Cortex of kidney (tissue), 1 donor: ENCODE results near the gene TBX6.
A peak's percentile ranks its signal among the peaks of the same experiment; 100 is the strongest.

Experiments
- DNase-seq: peaks from one replicate; lab custom pipeline; 2025; lab: John Stamatoyannopoulos, UW

Gene TBX6

DNA sequence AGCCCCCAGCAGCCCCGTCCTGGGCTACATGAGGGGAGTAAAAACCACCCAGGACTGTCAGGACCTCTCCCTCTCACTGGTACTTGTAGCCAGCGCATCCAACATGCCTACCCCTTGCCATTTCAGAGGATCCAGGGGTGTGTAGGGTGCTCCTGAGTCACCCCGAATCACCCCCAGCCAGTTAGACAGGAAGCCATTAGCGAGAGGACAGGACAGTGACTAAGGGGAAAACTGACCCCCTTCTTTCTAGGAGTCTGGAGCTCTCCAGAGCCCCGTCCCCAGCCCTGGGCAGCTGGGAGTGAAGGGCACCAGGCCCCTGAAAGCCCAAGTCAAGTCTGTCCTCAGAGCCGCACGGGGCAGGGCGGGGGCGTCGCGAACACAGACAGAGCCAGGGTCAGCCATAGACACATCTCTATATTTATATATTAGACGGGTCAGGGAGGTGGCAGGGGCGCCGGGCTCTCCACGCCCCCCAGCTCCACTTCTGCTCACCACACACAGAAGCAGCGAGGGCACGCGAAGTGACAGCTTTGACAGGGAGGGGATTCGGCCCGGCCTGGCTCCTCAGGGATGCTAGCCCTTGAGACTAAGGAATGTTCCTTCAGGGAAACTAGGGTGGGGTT is 22.1 kb upstream of the TBX6 start:
- DNase-seq: no peak

DNA sequence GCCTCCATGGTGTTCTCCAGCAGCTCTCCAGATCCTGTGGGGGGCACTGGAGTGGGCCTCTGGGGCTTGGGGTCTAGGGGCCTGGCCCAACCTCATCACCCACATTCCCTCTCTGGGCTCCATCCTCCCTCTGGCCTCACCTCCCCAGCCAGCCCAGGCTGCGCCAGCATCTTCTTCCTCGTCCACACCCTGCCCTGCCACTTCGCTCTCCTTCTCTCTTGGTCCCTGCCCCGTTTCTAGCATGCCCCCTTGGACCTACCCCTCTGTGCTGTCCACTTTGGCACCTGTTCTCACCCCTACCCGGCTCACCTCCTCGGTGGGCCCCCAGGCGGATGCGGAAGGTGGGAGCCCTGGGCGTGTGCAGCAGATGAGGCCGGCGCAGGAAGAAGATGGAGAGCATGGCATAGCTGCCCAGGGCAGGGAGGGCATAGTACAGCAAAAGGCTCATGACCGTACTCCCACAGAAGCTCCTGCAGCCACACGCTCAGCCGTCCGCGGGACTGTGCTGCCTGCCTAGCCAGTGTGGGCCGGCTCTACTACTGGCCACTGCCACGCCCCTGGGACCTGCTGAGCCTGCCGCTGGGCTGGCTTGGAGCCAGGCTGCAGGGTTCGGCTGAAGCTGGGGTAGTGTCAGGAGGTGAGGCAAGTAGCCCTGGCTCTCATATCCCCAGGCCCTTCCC is 21.4 kb upstream of the TBX6 start, which contains the start of gene GDPD3:
GDPD3 (minus strand) TSS at position 507 of the 680 bp plus-strand sequence; CDS start at position 448, 59 bp downstream.
- no peak for DNase-seq

DNA sequence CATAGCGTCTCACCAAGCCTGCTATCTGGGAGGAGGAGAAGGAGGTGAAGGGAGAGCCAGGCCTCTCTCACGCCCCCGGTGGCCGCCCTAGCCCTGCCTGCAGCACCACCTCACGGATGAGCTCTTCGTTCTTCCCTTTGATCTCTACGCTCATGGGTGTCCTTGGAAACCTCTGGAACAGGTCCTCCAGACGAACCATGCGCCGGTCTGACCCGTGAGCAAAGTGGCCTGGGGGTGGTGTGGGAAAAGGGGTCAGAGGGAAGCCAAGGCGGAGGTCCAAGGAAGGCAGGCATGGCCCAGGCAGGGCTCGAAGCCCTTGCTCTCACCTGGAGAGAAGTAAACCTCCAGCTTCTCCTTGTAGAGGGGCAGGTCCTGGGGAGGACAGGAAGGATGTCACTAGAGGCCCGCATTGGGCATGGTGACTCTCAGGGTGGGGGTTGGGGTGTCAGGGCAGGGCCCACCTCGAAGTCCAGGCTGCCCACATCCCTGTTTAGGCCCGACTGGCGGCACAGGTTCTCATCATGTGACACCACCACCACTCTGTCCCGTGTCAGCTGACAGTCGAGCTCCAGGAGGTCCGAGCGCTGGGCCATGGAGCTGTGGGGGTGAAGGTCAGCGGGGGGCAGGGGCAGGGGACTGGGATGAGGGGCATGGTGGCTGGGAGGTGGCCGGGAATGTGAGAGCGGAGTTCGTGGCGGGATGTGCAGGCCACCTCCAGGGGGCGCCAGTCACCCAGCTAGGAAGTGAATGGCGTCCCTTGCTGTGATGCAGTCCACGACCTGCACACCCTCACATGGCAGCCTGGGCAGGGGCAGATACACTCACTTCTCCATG is 20.7 kb upstream of the TBX6 start:
- no peak for DNase-seq

DNA sequence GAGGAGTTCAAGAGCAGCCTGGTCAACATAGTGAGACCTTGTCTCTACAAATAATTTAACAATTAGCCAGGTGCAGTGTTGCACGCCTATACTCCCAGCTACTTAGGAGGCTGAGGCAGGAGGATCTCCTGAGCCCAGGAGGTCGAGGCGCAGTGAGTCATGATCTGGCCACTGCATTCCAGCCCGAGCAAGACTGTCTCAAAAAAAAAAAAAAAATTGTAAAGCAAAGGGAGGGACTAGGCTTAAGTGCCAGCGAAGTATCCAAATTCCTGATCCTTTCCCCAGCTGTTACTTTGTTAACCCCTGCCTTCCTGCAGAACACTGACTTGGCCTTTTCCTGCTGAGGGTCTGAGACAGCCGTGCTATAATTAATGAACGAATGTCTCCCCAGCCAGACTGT is 18.9 kb upstream of the TBX6 start:
- no peak for DNase-seq

DNA sequence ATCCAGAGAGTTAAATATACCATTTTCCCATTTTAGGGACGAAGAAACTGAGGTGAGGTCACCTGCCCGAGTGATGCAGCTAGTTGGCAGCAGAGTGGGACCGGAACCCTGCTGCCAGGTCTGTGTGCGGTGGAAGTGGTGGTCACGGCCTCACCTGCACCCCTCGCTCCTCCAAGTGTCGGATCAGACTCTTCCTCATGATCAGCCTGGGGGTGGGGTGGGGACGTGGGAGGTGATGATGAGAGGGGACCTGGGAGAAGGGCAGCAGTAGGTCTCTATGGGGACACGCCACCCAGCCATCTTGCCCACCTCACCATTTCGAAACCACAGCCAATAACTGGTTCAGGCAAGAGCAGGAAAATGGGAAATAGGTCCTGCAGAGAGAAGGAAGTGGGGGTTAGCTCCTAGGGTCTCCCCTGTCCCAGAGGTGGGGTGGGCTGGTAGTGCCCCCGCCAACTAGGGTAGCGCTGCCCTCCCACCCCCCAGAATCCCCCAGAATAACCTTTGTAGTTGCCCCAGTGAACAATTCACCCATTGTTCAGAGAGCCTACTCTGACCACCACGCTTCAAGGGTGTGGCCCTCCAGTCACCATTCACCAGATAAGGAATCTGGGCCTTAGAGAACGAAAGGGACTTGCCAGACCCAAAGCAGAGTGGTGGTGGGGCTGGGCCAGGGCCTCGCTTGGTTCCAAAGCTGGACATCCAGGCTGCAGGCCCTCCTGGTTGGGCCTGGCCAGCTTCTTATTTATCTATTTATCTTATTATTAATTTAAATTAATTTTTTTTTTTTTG is 16.5 kb upstream of the TBX6 start:
- DNase-seq: no peak

DNA sequence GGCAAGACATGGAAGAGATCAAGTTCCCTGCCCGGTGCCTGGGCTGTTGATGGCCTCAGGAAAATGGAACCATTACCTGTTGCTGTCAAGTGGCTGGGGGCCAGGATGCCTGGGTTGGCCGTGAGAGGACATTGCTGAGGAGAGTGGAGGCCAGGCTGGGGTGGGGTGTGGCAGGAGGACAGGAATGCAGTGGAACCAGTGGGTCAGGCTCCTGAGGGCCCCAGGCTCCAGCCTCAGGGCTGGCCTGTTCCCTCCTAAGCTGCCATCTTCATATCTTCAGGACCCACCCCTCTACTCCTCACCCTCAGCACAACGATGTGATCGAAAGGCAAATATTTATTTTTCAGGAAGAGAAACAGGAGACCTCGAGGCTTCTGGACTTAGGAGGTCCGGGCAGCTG is 12.8 kb upstream of the TBX6 start:
- DNase-seq: no peak

DNA sequence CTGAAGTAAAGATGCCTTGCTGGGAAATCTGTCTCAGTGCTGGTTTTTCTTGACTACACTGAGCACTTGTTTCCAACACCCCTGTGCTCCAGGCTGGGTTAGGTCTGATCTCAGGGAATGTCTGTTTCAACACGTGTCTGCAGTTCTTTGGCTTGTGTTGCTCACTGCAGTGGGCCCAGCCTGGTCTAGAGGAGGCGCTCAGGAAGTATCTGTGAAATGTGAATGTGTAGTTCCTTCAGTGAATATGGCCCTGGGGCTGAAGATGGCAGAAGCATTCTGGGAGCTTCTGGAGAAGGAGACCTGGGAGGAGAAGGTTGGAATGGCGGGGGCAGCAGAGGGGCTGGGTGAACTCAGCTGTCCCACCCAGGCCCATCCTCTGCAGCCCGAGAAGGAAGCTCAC is 12.4 kb upstream of the TBX6 start:
- no peak for DNase-seq

DNA sequence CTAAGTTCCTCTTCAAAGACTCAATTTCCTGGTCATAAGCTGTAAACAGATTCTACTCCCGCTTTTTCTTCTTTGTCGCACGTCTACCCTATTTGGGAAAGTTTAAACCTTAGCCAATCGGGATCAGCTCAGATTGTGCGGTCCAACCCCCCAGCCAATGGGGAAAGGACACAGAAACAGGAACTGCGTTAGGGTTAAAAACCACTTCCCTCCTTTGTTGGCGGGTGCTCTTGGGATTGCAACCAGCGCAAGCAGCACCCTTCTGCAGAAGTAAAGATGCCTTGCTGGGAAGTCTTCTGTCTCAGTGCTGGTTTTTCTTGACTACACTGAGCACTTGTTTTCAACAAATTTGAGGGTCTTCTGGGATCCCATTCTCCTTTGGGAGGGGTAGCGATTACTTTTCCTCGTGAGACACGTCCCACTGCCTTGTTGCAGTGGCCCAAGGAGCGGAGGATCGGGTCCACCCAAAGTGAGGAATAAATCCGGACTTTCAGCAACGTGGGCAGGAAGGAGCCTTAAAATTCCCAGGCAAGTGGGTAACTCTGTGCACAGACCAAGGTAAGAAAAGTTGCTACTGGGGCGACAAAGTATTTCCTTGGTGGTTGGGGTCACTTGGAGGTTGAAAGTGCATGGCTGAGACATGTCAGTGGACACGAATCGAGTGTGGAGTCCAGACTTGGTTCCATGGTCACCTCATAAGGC is 5.3 kb upstream of the TBX6 start:
- no peak for DNase-seq

DNA sequence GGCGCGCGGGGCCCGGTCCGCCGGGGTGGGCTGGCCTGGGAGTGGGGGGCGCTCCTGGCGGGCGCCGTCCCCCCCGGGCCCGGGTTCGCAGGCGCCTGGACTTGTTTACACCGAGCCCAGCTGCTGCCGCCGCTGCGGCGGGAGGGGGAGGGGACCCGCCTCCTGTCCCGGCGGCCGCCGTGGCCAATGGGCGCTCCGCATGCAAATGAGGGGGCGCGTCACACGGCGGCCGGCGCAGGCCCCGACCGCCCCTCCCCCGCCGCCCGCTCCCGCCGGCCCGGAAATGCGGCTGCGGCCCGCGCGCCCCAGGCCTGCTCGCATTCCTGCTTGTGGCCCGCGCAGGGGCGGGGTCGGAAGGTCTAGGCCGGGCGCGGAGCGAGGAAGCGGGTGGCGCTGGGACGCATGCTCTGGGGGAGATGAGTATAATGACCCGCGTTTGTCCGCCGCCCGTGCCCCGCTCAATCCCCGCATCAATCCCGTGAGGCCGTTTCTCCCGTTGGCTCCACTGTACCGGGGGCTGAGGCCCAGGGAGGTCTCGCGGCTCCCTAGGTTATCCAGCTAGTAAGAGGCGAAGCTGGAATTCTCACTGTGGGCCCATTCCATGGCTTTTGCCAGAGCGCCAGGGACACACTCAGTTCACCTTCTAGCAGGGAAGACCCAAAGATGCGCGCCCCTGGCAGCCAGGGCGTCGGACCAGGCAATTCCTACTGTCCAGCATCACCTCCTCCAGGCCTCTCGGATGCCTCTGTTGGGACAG is 4.6 kb upstream of the TBX6 start, which contains the start of gene YPEL3:
YPEL3 (minus strand) TSS at position 109 of the 757 bp plus-strand sequence. CDS start 731 bp downstream, outside the sequence.
- DNase-seq: peak; percentile 37

DNA sequence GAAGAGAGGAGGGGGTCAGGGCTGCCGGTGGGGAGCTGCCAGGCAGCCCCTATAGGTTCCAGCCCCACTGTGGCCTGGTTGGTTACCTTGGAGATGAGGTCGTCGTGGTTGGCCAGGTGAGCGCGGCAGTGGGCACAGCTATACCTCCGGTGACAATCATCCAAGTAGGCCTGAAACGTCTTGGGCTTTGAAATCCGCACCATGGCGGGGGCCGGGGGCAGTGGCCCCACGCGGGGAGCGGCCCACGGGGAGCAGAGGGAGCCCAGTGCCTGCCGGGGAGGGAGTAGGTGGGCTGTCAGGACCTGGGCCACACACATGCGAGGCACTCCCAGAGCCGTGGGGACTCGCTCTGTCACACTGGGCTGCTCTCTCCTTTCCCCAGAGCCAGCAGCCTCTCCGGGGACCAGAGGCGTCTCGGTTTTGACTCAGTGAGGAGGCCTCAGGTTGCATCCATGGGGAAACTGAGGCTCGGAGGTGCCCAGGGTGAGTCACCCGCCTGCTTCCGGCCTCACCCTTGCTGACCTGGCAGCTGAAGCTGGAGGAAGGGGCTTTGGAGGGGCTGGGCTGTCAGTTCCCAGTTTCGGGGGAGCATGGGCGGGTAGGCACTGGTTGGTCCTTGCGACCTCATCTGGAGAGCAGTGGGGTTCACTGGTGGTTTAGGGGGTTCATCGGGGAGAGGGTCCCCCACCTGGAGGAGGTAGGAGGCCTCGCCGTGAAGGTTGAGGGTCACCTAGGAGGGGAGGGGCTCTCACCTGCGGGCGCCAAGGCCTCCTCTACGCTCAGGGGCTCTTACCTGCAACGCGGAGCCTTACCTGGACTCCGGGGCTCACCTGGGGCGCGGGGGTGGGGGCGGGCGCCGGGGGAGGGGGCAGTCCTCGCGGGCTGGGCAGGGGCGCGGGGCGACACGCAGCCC is 3.7 kb upstream of the TBX6 start:
- no peak for DNase-seq

DNA sequence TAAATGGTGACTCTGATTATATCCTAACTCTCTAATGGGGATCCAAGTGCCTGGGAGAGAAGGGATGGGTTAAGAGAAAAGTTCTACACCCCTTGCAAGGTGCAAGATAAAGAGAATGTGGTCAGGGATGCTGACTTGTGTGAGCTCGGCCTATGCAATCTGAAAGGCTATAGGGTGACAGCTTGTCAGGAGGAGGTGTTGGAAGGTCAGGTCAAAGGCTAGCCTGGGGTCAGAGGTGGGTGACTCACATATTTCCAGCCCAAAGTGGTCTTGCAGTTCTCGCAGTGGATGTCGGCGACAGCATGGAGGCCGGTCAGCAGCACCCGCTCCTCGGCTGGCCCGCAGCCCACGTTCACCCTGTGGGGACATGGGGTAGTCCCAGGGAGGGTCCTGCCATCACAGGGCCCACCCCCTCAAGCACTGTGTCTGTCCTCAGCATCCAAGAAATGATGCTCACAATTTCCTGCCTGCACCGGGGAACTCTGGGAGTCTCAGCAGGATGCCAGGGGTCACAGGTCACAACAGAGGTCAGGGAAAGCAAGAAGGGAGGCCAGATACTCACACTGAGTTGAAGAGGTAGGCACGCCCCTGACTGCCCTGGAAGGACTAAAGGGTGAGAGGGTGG is 2.9 kb upstream of the TBX6 start:
- DNase-seq: no peak

DNA sequence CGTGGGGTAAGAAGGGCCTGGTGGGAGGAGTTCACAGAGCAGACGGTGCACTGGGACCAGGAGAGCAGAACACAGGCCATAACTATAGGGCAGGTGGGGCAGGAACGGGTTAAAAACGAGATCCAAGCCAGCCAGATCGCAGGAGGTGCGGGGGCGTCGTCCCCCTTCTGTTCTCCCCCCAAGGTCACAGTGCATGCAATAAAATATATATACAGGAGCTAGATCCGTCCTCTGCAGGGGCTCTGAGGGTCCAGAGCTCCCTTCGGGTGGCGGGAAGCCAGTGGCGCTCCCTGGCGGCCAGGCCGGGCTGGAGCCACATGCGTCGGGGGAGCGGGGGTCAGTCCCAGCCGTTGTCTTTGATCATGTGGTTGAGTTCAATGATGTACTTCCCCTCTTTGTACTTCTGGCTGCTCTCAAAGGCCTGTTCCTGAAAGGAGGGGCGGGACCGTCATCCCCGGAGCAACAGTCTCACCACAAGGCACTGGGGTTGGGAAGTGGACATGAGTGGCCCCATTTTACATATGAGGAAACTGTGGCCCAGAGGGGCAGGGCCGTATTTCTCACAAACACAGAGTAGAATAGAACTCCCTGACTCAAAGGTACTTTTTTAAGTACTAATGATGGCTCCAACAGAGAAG is 768 bp upstream of the TBX6 start:
- no peak for DNase-seq

DNA sequence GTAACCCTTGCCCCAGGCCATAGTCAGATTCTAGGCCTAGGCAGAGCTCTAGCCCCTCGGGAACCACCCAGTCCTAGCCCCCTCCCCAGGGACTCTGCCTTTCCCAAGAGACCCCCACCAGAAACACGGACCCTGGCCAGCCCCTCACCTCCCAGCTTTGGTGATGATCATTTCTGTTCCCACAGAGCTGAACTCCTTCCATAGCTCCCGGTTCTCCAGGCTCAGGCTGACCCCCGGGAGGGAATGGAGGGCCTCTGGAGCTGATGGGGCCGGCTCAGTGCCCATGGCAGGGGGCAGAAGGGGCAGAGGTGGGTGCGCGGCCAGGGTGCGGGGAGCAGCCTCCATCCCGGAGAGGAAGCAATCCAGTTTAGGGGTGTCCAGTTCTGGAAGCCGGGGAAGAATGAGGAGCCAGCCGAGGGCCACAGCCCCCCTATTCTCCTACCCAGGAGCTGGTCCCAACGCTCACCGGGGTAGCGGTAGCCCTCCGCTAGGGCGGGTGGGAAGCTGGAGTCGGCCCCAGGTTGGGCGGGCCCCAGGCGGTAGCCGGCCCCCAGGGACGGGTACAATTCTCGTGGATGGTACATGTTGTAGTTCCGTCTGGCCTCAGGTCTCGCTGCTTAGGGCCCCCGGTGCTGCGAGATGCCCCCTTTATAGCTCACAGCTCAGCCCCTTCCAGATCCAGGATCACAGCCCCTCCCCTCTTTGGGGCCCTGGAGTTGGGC is 953 bp downstream of the TBX6 start:
- no peak for DNase-seq

DNA sequence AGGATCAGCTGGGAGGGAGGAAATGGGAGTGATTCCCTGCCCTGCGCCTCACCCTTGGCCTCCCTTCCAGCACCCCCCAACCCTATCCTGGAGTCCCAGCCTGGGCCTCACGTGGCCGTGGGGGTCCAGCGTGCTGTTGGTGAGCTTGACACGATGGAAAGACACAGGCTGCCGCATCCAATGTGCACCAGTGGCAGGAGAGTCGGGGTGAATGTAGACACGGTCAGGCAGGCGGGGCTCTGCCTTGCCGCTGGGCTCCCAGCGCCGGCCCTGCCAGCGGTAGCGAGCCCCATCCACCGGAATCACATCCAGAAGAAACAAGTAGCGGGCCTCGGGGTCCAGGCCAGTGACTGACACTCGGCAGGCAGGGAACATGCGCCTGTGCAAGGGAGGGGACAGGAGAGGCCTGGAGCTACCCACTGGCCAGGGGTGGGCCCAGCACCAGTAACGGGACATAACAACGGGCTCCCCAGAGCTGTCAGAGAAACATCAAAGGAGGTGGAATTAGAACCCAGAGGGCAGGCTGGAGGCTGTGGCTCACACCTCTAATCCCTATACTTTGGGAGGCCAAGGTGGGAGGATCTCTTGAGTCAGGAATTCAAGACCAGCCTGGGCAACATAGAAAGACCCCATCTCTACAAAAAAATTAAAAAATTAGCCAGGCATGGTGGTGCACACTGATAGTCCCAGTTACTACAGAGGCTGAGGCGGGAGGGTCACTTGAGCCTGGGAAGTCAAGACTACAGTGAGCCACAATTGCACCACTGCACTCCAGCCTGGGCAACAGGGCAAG is 2.7 kb downstream of the TBX6 start:
- peak; percentile 15 for DNase-seq

DNA sequence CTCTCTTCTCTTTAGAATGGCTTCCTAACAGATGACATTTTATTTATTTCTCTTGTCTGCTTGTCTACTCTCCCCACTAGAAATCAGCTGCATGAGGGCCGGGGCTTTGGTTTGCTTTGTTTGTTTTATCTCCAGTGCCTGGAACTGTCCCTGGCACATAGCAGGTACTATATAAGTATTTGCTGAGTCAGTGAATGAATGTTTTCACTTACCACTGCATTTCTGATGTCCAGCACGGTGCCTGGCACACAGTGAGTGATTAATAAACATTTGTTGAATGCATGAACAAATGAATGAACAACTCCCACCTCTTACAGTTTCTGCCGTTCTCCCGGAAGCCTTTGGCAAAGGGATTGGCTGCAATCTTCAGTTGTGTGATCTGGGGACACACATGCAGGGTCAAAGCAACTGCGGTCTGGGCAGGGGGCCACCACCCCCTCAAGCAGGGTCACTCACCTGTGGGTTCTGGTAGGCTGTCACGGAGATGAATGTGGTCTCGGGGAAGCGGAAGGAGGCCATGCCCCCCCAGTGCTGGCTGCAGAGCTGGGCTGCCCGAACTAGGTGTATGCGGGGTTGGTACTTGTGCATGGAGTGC is 3.4 kb downstream of the TBX6 start:
- no peak for DNase-seq

DNA sequence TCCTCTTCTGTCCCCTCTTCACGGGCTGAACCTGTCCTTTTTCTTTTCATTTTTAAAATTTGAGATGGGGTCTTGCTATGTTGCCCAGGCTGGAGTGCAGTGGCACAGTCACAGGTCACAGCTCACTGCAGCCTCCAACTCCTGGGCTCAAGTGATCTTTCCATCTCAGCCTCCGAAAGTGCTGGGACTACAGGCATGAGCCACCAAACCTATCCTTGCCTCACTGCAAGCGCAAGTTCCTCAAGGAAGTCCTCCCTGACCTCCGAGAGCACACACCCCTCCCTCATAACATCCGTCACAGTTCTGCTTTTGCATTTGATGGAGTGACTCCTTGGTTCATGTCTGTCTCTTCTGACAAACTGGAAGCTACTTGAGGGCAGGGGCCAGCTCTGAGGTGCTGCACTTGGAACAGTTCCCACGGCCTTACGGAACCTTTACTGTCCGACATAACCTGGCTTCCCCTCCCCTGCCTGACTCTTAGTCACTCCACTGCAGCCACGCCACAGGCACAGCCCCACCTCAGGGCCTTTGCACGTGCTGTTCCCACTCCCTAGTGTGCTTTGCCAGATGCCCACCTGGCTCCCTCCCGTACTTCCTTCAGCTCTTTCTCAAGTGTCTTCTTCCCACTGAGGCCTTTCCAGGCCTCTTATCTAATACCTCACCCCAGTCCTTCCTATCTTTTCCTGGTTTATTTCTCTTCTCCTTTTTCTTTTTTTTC is 4.4 kb downstream of the TBX6 start:
- no peak for DNase-seq
